ENCODE measurements around the gene RGS14.

DNA sequence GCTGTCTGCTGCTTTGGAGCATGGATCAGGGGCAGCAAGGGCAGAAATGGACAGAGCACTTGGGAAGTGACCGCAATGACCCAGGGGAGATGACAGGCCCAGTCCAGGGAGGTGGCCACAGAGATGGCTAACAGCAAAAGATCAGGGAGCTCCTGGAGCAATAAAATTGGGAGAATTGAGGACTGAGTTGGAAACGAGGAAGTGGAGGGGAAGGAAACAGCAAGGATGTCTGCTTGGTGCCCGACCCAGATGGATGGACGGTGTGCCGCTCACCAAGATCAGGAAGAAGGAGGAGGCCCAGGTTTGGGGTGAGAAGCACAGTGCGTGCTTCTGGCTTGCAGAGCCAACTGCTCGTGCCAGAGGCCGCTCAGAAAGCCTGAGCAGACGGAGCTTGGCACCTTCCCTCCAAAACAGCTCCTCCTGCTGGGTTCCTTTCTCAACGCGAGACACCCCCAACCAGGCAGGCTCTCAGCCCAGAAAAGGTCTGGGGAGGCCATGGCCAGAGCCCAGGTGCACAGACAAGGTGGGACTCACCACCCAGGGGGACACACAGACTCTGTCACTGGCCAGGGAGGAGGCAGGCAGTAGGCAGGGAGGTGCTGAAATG is 24.8 kb downstream of the RGS14 start:
- TF ChIP-seq, protein P1, sequence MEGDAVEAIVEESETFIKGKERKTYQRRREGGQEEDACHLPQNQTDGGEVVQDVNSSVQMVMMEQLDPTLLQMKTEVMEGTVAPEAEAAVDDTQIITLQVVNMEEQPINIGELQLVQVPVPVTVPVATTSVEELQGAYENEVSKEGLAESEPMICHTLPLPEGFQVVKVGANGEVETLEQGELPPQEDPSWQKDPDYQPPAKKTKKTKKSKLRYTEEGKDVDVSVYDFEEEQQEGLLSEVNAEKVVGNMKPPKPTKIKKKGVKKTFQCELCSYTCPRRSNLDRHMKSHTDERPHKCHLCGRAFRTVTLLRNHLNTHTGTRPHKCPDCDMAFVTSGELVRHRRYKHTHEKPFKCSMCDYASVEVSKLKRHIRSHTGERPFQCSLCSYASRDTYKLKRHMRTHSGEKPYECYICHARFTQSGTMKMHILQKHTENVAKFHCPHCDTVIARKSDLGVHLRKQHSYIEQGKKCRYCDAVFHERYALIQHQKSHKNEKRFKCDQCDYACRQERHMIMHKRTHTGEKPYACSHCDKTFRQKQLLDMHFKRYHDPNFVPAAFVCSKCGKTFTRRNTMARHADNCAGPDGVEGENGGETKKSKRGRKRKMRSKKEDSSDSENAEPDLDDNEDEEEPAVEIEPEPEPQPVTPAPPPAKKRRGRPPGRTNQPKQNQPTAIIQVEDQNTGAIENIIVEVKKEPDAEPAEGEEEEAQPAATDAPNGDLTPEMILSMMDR (conservative IDR thresholded peaks at IDR 0.05), result no peak
- no peak for TF ChIP-seq EZH2 (IDR thresholded peaks at IDR 0.05; ENCODE audit: low read depth)

Measured in PC-9 (cell line).